SU-DHL-6 (cell line): ENCODE measurements around the gene LEKR1.

Experiments
- CTCF ChIP-seq: fragments of 200-600 bp; sonication (generic); IDR thresholded peaks from one replicate; pipeline ENCODE4 v1.5.1; 2017; ENCODE audit warnings: antibody characterized with exemption, mild to moderate bottlenecking, low read length, moderate library complexity; ENCODE audit not compliant: insufficient read depth, poor library complexity, severe bottlenecking
- EZH2phosphoT487 ChIP-seq: fragments of 200-600 bp; sonication (generic), shearing (Covaris generic); conservative IDR thresholded peaks from 2 replicates; pipeline ENCODE4 v1.6.1; 2018; ENCODE audit warnings: mild to moderate bottlenecking, antibody characterized with exemption, low read length, moderate library complexity, mixed read lengths

- TF ChIP-seq CTCF, result no peak
- no peak for TF ChIP-seq EZH2phosphoT487
Measured at GRCh38 chr3:156818273-156818651, 7.9 kb upstream of the LEKR1 start.
